Mesodermal cell (in vitro differentiated cells): Measurements from ENCODE around the gene WIPF1. TPM values are rescaled to one million over a fixed set of nuclear protein-coding genes. Genes with fewer than 3 reads are reported as not detected.
A peak's percentile ranks its signal among the peaks of the same experiment; 100 is the strongest.

Source experiments
- H3K27ac ChIP-seq: 2 replicates; pipeline ENCODE4 v1.7.0; 2013; ENCODE audit warnings: mild to moderate bottlenecking, low read depth, low read length, moderate library complexity; ENCODE audit not compliant: severe bottlenecking
- H3K36me3 ChIP-seq: 2 replicates; pipeline ENCODE4 v1.7.1; 2013; ENCODE audit warnings: mild to moderate bottlenecking, low read length, moderate library complexity; ENCODE audit not compliant: control insufficient read depth, insufficient read depth
- H3K4me1 ChIP-seq: one replicate; pipeline ENCODE4 v1.7.1; 2013; ENCODE audit warnings: mild to moderate bottlenecking, low read length; ENCODE audit not compliant: insufficient read depth, control insufficient read depth, poor library complexity, severe bottlenecking
- H3K4me3 ChIP-seq: 2 replicates; pipeline ENCODE4 v1.7.0; 2013; ENCODE audit warnings: low read length, control low read depth, mild to moderate bottlenecking; ENCODE audit not compliant: insufficient read depth, poor library complexity, severe bottlenecking; ENCODE audit errors: extremely low read depth
- H3K9me3 ChIP-seq: 2 replicates; pipeline ENCODE4 v1.7.1; 2013; ENCODE audit warnings: mild to moderate bottlenecking, low read length, moderate library complexity; ENCODE audit not compliant: control insufficient read depth
- WGBS, 2 experiments: methylation state at CpG; one replicate each; pipeline ENCODE4 v1.1.5; 2013; ENCODE audit warnings: missing lambda C conversion rate in 2 of 2; ENCODE audit not compliant: insufficient coverage in 2 of 2; 5-methylcytosine and 5-hydroxymethylcytosine counted together
- polyA plus RNA-seq, 2 experiments: library from polyadenylated mRNA; stranded (reverse); fragments of 50-300 nt; gene quantifications; one replicate each; pipeline ENCODE4 v1.2.3, GENCODE V29; 2013

WIPF1 gene
- polyA plus RNA-seq (2013, experiment 1 of 2): 47.2 TPM
- 43.1 TPM for polyA plus RNA-seq (2013, experiment 2 of 2)

GRCh38 chr2:174597345-174598047 is at the start of gene WIPF1:
Gene WIPF1 (minus strand): TSS chr2:174597804. CDS start chr2:174585573, 12,231 bp downstream.
- Histone ChIP-seq H3K4me1 (peaks cover 22% of the 10 kb centered on the region), H3K36me3 (peaks cover 5% of the 10 kb centered on the region), H3K27ac (no peak within 1 kb of the TSS), H3K4me3 (no peak within 1 kb of the TSS), H3K9me3 (peaks cover 10% of the 10 kb centered on the region)
- WGBS, 2 experiments: 83 to 92% methylated on average over 4 to 5 of the region's 6 CpGs

- H3K9me3 ChIP-seq: no peaks in the 10 kb centered on the region
- WGBS, 2 experiments: no CpG with 5 or more reads among the region's 2 CpGs
- peaks cover 9% of the 10 kb centered on the region for H3K4me1 ChIP-seq
- no peak overlapping the region for H3K4me3 ChIP-seq
- no peak overlapping the region for H3K27ac ChIP-seq
- peaks cover 4% of the 10 kb centered on the region for H3K36me3 ChIP-seq
These were observed 47.7 kb upstream of the WIPF1 start for GRCh38 chr2:174645296-174645695.

- peaks cover 4% of the 10 kb centered on the region for H3K36me3 ChIP-seq
- H3K9me3 ChIP-seq: no peaks in the 10 kb centered on the region
- no peak overlapping the region for H3K4me3 ChIP-seq
- no peak overlapping the region for H3K27ac ChIP-seq
- H3K4me1 ChIP-seq: peaks cover 9% of the 10 kb centered on the region
- no CpG with 5 or more reads among the region's 1 CpG for WGBS, 2 experiments
These were observed 46.8 kb upstream of the WIPF1 start for GRCh38 chr2:174644406-174644805.

- Histone ChIP-seq H3K4me3 (no peak overlapping the region), H3K27ac (no peak overlapping the region), H3K4me1 (peaks cover 9% of the 10 kb centered on the region), H3K36me3 (no peaks in the 10 kb centered on the region), H3K9me3 (no peaks in the 10 kb centered on the region)
- WGBS, 2 experiments: 87 to 89% methylated on average over 3 to 4 of the region's 6 CpGs
These were observed 45.8 kb upstream of the WIPF1 start for GRCh38 chr2:174643356-174643755.

- no CpG with 5 or more reads among the region's 1 CpG for WGBS, 2 experiments
- Histone ChIP-seq H3K36me3 (no peaks in the 10 kb centered on the region), H3K9me3 (no peaks in the 10 kb centered on the region), H3K27ac (no peak overlapping the region), H3K4me3 (no peak overlapping the region), H3K4me1 (peaks cover 9% of the 10 kb centered on the region)
These were observed 43.6 kb upstream of the WIPF1 start for GRCh38 chr2:174641168-174641567.

GRCh38 chr2:174636987-174637386 is 39.4 kb upstream of the WIPF1 start:
- Histone ChIP-seq H3K27ac (no peak overlapping the region), H3K4me3 (no peak overlapping the region), H3K4me1 (peaks cover 20% of the 10 kb centered on the region), H3K9me3 (no peaks in the 10 kb centered on the region), H3K36me3 (no peaks in the 10 kb centered on the region)
- WGBS, 2 experiments: 90% methylated on average over 1 of the region's 1 CpG; no CpG with 5 or more reads in 1 of the 2 experiments

- Histone ChIP-seq H3K9me3 (no peaks in the 10 kb centered on the region), H3K4me1 (peaks cover 20% of the 10 kb centered on the region), H3K27ac (no peak overlapping the region), H3K4me3 (no peak overlapping the region), H3K36me3 (no peaks in the 10 kb centered on the region)
- 94 to 100% methylated on average over 2 of the region's 3 CpGs for WGBS, 2 experiments
These were observed 38.3 kb upstream of the WIPF1 start for GRCh38 chr2:174635776-174636404.

- no peaks in the 10 kb centered on the region for H3K9me3 ChIP-seq
- 96 to 100% methylated on average over 2 to 3 of the region's 3 CpGs for WGBS, 2 experiments
- H3K4me1 ChIP-seq: peaks cover 20% of the 10 kb centered on the region
- no peak overlapping the region for H3K4me3 ChIP-seq
- H3K27ac ChIP-seq: no peak overlapping the region
- H3K36me3 ChIP-seq: no peaks in the 10 kb centered on the region
These were observed 37.5 kb upstream of the WIPF1 start for GRCh38 chr2:174635015-174635593.

- H3K9me3 ChIP-seq: no peaks in the 10 kb centered on the region
- H3K4me1 ChIP-seq: peaks cover 20% of the 10 kb centered on the region
- H3K36me3 ChIP-seq: no peaks in the 10 kb centered on the region
- H3K4me3 ChIP-seq: no peak overlapping the region
- WGBS, 2 experiments: 86 to 92% methylated on average over 9 to 10 of the region's 13 CpGs
- H3K27ac ChIP-seq: peak overlapping the region; percentile 60
These were observed 36.8 kb upstream of the WIPF1 start for GRCh38 chr2:174634130-174635014.

- H3K27ac ChIP-seq: peak overlapping the region; percentile 60
- H3K4me3 ChIP-seq: no peak overlapping the region
- 76 to 82% methylated on average over 6 of the region's 8 CpGs for WGBS, 2 experiments
These were observed 36.0 kb upstream of the WIPF1 start for GRCh38 chr2:174633623-174633930.

More at GRCh38 chr2:174633623-174633930, 36.0 kb upstream of the WIPF1 start:
- Histone ChIP-seq H3K36me3 (no peaks in the 10 kb centered on the region), H3K9me3 (no peaks in the 10 kb centered on the region), H3K4me1 (peaks cover 20% of the 10 kb centered on the region)
